GM23338 (cell line): Measurements from ENCODE around the gene ATP12A.

Experiments
- CREB1 ChIP-seq: fragments of 250-450 bp; sonication (Bioruptor Pico); IDR thresholded peaks from 2 replicates; pipeline ENCODE4 v1.5.0; 2020; ENCODE audit warnings: low read depth, mild to moderate bottlenecking, moderate library complexity
- CTCF ChIP-seq, 2 experiments: fragments of 200-600 bp in 1 of 2; sonication (generic) in 1 of 2; conservative IDR thresholded peaks; 2 replicates each; pipeline versions ENCODE4 v1.5.1 to v1.6.1; 2016 to 2017; ENCODE audit warnings: antibody characterized with exemption in 2 of 2, low read depth in 2 of 2, mild to moderate bottlenecking in 2 of 2, moderate library complexity in 1 of 2
- ETS1 ChIP-seq: IDR thresholded peaks from 2 replicates; pipeline ENCODE4 v1.6.1; 2016; ENCODE audit warnings: antibody characterized with exemption
- EZH2 ChIP-seq: fragments of 200-600 bp; sonication (generic); IDR thresholded peaks from one replicate; pipeline ENCODE4 v1.8.0; 2017; ENCODE audit warnings: antibody characterized with exemption, mild to moderate bottlenecking, low read depth; ENCODE audit not compliant: unreplicated experiment
- EZH2phosphoT487 ChIP-seq: fragments of 200-600 bp; sonication (generic); IDR thresholded peaks from one replicate; pipeline ENCODE4 v1.8.1; 2018; ENCODE audit warnings: antibody characterized with exemption; ENCODE audit not compliant: unreplicated experiment
- JUNB ChIP-seq: IDR thresholded peaks from one replicate; pipeline ENCODE4 v1.6.1; 2016; ENCODE audit warnings: antibody characterized with exemption; ENCODE audit not compliant: unreplicated experiment
- NANOG ChIP-seq: IDR thresholded peaks from 2 replicates; pipeline ENCODE4 v1.6.1; 2016; ENCODE audit warnings: antibody characterized with exemption, borderline replicate concordance
- POLR2AphosphoS5 ChIP-seq: IDR thresholded peaks from 2 replicates; pipeline ENCODE4 v1.6.1; 2016; ENCODE audit warnings: antibody characterized with exemption, low read depth
- REST ChIP-seq: IDR thresholded peaks from one replicate; pipeline ENCODE4 v1.6.1; 2018; ENCODE audit warnings: antibody characterized with exemption; ENCODE audit not compliant: unreplicated experiment
- STAT1 ChIP-seq: IDR thresholded peaks from one replicate; pipeline ENCODE4 v1.6.1; 2016; ENCODE audit warnings: antibody characterized with exemption; ENCODE audit not compliant: unreplicated experiment
- ZNF331 ChIP-seq: fragments of 250-450 bp; sonication (Bioruptor Pico); IDR thresholded peaks from 2 replicates; pipeline ENCODE4 v1.5.0; 2020; ENCODE audit warnings: low read depth, mild to moderate bottlenecking, moderate library complexity
- ZNF462 ChIP-seq: fragments of 250-450 bp; sonication (Bioruptor Pico); IDR thresholded peaks from 2 replicates; pipeline ENCODE4 v1.5.0; 2020; ENCODE audit warnings: mild to moderate bottlenecking, moderate library complexity

- TF ChIP-seq REST: no peak
- no peak for TF ChIP-seq CTCF (conservative IDR thresholded peaks at IDR 0.05; ENCODE audit: low read depth in 2 of 2)
- TF ChIP-seq POLR2AphosphoS5: no peak
- no peak for TF ChIP-seq EZH2phosphoT487
- no peak for TF ChIP-seq JUNB
- no peak for TF ChIP-seq ZNF331 (CRISPR knock-in tag)
- TF ChIP-seq EZH2: no peak
- no peak for TF ChIP-seq ZNF462
- no peak for TF ChIP-seq NANOG
- TF ChIP-seq CREB1: no peak
- no peak for TF ChIP-seq STAT1
- no peak for TF ChIP-seq ETS1
These were observed 58.2 kb downstream of the ATP12A start for GRCh38 chr13:24738366-24738847.
